ENCODE results near the gene ROGDI. TPM values are rescaled to one million over a fixed set of nuclear protein-coding genes. Genes with fewer than 3 reads are reported as not detected.

The ROGDI gene, protein sequence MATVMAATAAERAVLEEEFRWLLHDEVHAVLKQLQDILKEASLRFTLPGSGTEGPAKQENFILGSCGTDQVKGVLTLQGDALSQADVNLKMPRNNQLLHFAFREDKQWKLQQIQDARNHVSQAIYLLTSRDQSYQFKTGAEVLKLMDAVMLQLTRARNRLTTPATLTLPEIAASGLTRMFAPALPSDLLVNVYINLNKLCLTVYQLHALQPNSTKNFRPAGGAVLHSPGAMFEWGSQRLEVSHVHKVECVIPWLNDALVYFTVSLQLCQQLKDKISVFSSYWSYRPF
- total RNA-seq = 16.6 and 21.1 TPM in 2 replicates

GRCh38 chr16:4801962-4802658 lies at the start of gene ROGDI:
Gene ROGDI (minus strand): TSS chr16:4802633. CDS start chr16:4802571, 62 bp downstream.

GRCh38 chr16:4846901-4847773 lies 44.7 kb upstream of the ROGDI start, which contains the start of the genes GLYR1 and UBN1:
Gene GLYR1 (minus strand): TSS chr16:4847288. CDS start chr16:4847265, 23 bp downstream.
Gene UBN1 (plus strand): TSS chr16:4847481. CDS start chr16:4852918, 5,437 bp downstream.

GRCh38 chr16:4795181-4795827 lies 7.1 kb downstream of the ROGDI start, which contains the start of gene SMIM22:
Gene SMIM22 (plus strand): TSS chr16:4795369. CDS start chr16:4795735, 366 bp downstream.

DNA sequence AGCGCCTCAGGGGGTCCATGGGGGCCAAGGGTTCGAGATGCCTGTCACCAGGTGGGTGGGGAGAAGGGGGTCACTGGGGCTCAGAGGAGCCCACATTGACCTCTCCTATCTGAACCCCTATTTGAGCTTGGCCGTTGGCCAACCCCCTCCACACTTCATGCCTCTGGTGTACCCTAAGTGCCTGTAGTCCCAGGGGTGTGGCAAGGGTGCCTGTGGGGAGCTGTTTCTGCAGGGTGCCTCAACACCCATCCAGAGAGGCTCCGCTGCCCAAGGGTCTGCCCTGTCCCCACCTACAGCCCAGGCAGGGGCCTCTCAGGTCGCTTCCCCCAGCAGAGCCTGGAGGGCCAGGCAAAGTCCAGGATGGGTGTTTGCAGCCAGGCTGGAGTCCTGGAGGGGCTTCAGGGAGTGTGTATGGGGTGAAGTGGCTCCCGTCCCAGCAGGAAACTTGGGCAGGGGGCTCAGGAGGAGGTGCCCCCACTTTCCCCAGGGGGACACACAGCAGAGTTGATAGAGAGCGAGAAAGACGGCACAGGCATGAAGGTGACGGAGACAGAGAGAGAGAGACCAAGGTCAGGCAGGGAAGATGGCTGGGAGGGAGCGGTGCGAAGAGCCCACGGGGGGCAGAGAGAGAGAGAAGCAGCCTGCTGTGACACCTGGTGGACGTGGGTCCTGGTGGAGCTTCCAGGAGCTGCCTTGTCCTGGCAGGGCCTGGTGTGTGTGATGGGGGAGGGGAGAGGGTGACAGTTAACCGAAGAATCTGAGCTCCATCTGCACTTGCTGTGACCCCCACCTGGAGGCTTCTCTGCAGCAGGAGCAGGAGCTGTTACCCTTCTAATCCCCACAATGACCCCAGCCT lies 14.6 kb downstream of the ROGDI start, which contains the start of gene SEPTIN12:
Gene SEPTIN12 (minus strand): TSS at position 719 of the 856 bp plus-strand sequence. CDS start 700 bp downstream, at position 19.

DNA sequence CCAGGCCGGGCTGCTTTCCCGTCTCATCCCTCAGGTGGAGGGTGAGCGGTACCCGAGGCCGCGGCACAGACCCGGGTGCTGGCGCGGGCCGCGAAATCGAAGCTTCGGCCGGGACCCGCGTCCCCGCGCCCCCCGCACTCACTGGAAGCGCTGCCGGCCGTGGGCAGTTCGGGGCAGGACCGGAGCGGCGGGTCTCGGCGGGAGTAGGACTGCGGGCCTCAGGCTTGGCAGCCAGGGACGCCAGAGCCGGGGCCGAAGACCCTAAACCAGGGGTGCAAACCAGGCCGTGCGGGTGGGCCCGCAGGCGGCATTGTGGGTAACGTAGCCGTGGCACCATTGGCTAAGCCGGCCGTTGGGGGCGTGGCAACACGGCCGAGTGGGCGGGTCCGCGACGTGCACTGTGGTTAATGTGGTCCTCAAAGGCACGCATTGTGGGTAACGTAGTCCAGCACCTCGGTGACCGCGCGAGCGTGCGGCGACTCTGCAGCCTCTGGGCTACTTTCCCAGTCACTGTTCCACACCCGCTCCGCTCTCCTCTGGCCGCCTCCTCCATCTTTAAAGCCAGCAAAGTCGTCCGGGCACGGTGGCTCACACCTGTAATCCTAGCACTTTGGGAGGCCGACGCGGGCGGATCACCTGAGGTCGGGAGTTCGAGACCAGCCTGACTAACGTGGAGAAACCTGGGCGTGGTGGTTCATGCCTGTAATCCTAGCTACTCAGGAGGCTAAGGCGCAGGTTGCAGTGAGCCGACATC lies 35.4 kb downstream of the ROGDI start, which contains the start of gene ZNF500:
Gene ZNF500 (minus strand): TSS at position 288 of the 754 bp plus-strand sequence. CDS start 1,184 bp downstream, outside the sequence.

Other genes starting within 250 kb of the ROGDI start
- gene C16orf96, start 246.3 kb downstream of the ROGDI start, total RNA-seq = under 0.01 TPM in 2 replicates
- 3.5 and 5.9 TPM in 2 replicates for gene UBALD1, start 187.7 kb downstream of the ROGDI start, total RNA-seq
- gene MGRN1, start 177.8 kb downstream of the ROGDI start, total RNA-seq = 22.8 and 25.9 TPM in 2 replicates
- gene NUDT16L1, start 109.1 kb downstream of the ROGDI start, total RNA-seq = 18.0 and 33.2 TPM in 2 replicates
- 33.7 and 45.4 TPM in 2 replicates for gene ANKS3, start 68.4 kb downstream of the ROGDI start, total RNA-seq
- gene DNAAF8, start 68.1 kb downstream of the ROGDI start, total RNA-seq = 2.5 and 2.8 TPM in 2 replicates
- gene ZNF500, start 35.5 kb downstream of the ROGDI start, total RNA-seq = 7.0 and 7.1 TPM in 2 replicates
- gene SEPTIN12, start 14.3 kb downstream of the ROGDI start, total RNA-seq = not detected in 2 replicates
- not detected in 2 replicates for gene SMIM22, start 7.3 kb downstream of the ROGDI start, total RNA-seq
- 43.4 and 62.9 TPM in 2 replicates for gene GLYR1, start 44.7 kb upstream of the ROGDI start, total RNA-seq
- gene UBN1, start 44.8 kb upstream of the ROGDI start, total RNA-seq = 20.9 and 21.7 TPM in 2 replicates
- 1.5 and 11.6 TPM in 2 replicates for gene PPL, start 134.5 kb upstream of the ROGDI start, total RNA-seq
- 0.28 TPM in 1 of 2 replicates, not detected in the other for gene SEC14L5, start 155.7 kb upstream of the ROGDI start, total RNA-seq
- gene NAGPA, start 231.3 kb upstream of the ROGDI start, total RNA-seq = 9.4 and 16.1 TPM in 2 replicates

All from regular cardiac myocyte (primary cell).